GM19467 (cell line): ENCODE results near the gene MAP2.

ENCODE experiments used
- ATAC-seq: cut with Tn5 transposase; IDR thresholded peaks from one replicate; pipeline ENCODE4 v1.9.1; 2021; ENCODE audit warnings: mild to moderate bottlenecking, moderate library complexity; ENCODE audit not compliant: unreplicated experiment

Gene MAP2

DNA sequence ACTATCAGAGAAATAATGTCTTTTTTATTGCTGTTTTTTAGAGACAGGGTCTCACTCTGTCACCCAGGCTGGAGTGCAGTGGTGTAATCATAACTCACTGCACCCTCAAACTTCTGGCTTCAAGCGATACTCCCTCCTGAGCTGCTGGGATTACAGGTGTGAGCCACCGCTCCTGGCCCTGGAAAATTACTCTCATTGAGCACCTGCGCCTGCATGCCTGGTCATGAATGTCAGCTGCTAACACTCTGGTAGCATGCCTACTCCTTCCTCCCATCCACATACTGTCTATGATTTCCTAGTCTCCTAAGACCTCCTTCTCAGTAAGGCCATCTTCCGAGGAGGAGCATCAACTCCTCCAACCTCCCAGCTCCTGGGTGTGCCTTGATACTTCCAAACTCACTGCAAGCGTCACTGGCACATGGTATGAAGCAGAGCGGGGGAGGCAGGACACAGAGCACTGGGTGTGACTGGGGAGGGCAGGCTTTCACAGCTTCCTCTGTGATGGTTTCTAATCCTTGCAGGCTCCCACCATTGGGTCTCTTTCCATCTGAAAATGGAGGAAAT is 1.6 kb upstream of the MAP2 start:
- no peak for ATAC-seq

DNA sequence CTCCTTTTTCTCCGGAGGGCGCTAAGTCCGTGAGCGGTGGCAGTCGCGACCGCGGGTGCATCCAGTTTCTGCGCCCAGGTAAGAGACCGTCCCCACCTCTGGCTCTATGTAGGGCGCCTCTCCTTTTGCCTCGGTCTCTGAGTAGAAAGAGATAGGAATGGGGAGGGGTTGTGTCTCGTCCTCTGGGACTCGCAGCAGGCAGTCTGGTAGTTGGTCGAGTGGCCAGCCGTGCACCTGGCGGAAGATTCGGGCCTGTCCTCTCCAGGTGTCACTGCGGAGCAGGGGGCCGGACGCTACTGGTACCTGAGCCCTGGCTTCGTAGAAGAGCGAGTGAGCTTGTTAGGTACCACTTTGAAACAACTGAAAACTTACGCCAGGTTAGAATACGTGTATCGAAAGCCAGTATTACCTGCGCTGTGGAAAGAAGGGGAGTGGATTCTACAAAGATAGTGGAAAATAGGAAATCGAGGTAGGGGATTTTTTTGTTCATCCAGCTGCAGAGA is 403 bp downstream of the MAP2 start:
- ATAC-seq = no peak

DNA sequence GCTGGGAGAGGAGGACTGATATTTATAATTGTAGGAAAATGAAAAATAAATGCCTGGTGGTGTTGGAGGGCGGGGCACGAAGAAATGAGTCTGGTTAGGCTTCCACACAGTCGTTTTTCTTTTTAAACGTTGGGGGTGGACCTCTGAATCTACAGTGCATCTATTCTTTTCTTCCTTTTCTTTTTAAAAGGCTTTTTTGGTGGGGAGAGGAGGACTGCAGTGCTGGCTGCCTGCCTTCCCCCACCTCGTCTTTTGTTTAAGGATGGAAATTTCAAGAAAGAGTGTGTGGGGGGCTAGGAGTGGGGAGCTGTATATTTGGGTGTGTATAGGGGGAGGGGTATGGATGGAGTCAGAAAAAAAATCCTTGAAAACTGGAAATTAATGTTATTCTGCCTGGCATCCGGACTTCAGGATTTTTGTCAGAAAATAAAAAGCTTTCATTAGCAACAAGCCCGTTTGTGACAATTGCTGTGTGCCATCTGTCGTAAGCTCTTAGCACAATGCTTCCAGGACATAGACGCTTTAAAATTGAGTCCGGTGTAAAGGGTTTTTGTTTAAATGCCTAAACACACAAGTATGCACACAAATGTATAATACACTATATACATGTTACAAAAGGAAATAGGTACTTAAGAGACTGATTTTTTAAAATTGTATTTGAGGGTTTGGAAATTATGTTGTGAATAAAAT is 1.1 kb downstream of the MAP2 start:
- ATAC-seq = no peak

DNA sequence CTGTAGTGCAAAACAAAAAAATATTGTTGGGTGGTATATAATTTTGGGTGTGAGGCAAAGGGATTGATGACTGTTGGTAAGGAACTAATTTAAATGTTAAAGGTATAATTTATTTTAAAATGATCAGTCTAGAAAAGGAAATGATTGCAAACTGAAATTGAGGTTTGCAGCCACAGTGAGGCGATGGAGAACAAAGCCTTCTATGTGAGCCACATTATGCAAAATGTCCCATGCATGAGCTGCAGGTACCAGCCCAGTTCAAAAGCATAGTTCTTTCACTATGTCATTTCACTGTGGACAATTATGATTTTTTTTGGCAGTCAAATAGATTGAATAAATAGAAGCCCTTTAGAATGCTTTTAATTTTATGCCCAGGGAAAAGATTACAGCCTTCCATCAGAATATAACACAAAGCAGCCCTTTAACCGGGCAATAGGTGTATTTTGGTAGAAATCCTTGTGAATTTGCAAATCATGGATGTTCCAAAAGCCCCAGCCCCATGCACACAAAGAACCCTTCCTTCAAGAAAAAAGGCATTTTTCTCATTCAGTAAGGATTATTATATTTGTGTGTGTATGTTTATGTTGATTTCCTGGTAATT is 1.7 kb downstream of the MAP2 start:
- no peak for ATAC-seq

DNA sequence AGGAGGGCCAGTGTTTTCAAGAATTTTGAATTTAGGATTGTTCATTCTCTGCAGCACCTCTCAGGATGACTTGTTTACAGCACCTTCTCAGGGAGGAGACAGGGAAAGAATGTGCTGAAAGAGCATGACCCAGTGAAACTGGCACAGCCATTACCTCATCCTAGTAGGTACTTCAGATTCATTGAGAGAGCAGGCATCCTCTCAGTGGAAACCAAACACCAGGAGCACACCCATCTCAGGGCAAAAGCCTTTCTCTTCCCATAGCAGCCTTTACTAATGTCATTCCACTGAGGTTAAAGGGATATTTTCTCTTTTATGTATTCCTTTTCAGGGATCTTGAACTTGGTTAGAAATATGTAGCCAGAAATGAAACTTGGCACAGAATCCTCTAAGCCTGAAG is 2.6 kb downstream of the MAP2 start:
- ATAC-seq = no peak

DNA sequence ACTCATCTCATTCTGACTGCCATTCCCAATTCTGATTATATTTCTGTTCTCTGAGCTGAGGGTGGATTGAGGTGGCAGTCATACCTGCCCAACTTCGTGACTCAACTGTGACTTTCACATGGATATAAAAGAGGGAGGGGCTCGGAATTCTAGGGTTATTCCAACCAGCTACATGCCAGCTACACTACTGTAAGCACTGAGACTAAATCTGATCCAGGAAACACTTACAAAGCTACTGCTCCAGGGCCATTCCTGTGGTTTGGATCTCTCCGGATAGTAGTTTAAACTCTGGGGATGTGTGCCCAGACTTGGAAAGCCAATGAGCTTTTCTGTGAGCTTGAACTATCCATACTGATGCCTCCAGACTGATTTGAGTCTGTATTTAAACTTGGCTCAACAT is 7.9 kb downstream of the MAP2 start:
- no peak for ATAC-seq

DNA sequence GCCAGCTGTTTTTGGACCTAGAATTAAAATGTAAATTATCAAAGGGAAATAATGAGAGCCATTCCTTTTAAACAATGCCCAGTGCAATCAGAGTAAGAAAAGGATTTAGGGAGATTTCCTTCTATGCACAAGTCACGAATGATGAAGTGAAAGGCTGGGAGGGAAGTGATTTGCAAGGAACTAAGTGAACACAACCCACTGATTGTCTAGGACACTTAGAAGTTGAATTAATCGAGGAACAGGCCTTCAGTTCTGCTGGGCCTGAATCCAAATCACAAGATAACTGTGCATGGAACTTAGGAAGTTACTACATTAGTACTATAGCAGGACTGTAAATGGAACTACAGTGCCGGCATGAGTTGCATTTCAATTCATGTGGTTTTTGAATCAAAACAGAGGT is 17.7 kb downstream of the MAP2 start:
- no peak for ATAC-seq

DNA sequence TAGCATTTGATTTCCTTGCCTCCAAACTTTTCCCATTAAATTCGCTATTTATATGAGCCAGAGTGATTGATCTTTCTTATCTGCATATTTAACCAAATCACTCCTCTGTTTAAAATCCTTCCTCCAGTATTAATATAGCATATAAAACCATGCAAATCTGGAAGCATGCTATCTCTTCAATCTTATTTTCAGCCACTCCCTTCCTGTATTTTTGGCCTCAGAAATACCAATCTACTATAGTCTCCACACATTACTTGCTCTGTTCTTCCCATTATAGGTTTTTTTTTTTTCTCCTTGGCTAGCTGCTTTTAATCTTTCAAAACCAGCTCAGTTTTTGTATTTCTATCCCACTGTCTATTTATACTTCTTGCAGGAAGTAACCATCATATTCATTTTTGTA is 19.1 kb downstream of the MAP2 start:
- no peak for ATAC-seq

DNA sequence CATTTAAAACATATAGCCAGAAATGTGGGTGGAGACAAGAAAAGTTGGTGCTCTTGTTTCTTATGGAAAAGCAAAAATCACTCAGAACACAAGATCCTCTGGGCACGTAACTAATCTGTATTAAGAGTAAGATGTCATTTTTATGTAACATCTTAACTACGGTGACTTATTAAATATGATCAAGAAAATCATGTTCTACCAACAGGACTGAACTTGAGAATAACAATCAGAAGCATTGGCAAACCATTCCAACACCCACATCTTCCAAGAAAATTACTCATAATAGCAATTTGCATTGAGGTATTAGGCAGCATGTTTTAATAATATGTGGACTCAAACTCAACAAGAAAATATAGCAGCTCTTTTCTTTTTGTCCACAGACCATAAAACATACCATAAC is 21.6 kb downstream of the MAP2 start:
- ATAC-seq = no peak

DNA sequence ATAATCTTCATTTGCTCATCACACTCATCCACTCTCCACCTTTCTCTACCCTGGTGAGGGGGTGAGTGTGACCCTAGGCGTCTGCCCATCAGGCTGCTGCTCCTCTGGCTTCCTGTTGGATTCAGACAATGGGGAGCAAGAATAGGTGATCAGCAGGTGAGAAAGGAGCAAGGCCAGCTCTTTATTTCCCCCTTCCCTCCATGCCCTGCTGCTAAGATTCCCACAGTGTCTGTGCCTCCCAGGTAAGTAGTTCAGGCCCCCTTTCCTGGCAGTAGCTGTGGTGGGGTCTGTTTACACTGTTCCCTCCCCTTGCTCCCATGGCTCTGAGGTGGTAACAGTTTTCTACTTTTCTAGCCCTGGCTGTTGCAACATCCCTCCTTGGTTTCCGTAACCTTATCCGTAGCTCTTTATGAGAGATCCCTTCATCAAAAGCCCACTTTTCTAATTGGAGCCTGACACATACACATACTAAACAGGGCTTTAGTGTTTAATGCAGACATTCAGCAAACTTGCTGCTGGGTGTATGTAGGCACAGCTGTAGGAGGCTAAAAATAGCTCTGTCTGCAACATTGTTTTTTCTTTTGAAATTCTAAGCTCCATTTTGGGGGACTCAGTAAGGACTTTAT is 27.5 kb downstream of the MAP2 start:
- no peak for ATAC-seq

DNA sequence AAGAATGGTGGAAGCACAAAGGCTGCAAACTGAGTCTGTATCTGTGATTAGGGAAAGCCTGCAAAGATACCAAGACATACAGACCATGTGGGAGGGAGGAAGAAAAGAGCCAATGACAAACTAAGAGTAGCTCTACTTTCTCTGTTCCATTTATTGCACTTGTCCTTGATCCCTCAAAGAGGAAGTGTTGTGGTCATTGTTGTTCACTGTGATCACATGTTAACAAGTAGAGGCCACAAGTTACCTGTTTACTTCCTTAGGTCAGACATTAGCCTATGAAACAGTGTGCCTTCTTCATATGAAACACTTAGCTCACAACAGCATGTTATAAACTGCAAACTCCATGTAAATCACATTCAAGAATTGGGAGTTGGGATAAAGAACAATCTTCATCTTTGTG is 32.6 kb downstream of the MAP2 start:
- peak; percentile 45 for ATAC-seq

DNA sequence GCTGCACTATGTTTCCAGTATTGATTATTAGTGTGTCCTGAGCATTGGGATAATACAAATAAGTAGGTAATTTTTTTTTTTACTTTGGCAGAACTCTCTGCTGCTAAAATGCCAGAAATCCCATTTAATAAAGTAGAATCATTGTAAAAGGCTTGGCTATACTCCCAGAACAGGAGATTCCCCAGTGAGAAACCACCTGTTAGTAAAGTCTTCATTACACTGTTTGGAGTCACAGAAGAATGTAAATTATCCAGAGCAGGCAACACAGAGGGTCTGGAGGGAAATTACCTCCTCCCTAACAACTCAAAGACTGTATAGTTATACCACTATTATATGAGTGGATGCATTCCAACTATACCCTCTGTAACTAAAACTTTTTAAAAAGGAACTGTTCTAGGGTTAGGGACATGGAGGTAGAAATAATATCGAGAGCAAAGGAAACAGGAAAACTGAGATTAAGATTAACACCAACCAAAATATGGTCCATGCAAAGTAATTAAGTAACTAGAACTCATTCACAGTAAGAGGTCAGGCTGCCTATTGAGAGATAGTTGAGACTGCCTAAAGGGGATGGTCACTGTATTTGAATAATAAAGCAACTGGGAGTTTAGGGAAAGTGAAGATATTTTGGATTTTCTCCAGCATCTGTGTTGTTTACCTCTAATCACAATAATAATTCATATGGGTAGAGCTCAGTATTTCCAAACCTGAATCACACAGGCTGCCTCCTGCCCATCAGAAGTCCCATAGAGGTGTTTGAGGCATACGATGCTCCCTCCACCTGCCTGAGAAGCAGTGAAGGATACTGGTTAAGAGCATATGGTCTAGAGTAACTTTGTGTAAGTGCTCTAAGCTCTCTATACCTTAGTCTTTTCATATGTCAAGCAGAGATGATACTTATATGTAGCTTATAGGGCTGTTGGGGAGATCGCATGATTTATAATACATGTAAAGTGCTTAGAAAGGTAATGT is 34.4 kb downstream of the MAP2 start:
- no peak for ATAC-seq

DNA sequence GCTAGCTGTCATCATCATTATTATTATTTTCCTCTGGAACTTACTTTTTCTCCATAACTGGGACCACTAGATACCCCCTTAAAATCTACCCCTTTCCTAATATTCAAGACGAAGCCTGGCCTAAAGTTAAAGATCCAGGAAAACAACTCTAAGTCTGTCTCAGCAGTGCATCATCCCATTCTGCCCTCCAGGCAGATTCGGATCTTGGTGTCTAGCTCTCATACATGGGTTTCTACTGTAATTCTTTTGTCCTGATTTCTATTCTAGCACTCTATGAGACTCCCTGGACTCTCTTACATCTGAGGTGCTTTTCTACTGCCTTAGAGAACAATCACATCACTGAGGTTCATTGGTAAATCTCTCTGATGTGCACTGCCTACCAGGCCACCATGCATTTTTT is 35.5 kb downstream of the MAP2 start:
- ATAC-seq = no peak

DNA sequence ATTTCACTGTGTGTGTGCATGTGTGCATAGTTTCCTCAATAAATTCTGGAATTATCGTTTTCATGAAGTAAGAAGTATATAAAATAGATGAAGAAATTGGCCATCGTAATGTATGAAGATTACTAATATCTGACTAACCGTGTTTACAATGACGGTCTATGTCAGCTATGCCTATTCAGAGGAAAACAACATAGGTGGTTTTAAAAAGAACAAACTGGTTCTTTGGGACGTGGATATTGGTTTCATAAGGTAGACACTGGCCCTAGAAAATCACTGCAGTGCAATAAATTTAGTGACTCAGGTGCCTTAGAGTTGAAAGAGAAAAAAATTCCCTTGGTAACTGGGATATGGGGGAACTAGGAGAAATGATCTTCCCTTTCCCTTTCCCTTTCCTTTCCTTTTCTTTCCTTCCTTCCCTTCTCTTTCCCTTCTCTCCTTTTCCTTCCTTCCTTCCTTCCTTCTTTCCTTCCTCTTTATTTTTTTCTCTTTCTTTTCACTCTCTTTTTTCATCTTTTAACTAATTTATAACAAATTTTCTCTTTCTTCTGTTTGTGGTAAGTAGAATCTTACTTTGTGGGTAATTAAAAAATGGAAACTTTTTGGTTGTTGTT is 36.4 kb downstream of the MAP2 start:
- ATAC-seq = no peak

DNA sequence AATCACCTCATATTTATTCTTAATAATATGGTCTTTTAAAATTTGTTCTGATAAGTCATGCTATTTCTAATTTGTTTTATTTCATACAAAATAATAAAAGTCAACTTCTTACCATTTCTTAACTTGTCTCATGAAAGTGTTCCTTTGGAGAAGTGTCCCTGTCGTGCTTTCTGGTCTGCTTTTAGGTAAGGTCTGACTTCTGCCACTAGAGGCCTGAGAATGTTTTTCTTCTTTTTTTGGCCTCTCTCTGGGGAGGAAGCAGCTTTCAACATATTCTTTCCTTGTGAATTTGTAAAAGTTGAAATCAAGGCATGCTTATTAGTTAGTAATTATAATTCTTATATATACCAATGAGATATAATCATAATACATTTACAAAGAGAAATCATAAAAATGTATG is 39.4 kb downstream of the MAP2 start:
- ATAC-seq = no peak

DNA sequence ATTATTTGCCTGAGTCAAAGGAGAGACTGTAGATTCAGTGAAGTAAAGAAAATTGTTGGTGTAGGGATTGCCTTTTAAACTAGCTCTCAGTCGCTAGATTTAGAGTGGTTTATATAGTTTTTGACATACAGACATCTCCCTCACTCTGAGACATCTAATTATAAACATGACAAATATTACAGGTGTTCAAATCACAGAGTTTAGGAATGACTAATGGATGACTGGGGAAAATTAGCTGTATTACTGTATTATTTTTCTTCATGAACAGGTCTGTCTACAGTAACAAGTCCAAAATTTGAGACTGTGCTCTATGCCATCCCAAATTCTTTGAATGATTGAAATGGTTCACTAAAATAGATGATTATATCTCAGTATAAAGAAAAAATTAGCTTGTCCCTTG is 40.0 kb downstream of the MAP2 start:
- no peak for ATAC-seq

DNA sequence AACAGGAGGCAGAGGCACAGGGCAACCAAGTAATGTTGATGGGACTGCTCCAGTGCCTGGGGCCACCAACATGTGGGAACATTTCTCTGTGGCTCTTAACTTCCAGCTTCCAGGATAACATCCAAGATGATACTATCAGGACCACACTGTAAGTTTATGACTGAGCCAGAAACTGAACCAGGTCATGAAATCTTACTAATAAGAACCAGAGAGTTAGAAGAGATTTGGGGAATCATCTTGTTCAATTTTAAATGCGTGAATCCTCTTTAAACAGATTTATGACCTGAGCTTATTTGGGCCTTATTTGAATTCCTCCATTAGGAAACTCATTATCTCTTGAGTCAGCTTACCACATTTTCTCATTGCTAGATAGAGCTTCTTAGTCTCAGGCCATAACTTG is 45.0 kb downstream of the MAP2 start:
- no peak for ATAC-seq

DNA sequence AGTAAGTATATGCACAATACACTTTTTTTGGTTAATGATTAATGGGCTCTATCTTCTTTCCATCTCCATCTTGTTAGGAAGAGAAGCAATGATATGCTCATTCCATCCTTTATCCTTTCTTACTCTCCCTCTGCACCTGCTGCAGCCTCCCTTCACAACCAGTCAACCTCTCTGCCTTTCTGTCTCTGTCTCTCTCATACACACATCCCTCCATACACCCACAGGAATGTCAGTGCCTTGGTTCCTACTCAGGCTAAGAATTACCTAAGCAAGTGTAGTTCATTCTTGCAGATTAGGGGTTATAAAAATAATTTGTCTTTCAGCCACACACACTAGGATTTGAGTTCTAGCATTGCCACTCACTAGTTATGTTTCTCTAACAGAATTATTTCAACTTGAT is 45.6 kb downstream of the MAP2 start:
- no peak for ATAC-seq

DNA sequence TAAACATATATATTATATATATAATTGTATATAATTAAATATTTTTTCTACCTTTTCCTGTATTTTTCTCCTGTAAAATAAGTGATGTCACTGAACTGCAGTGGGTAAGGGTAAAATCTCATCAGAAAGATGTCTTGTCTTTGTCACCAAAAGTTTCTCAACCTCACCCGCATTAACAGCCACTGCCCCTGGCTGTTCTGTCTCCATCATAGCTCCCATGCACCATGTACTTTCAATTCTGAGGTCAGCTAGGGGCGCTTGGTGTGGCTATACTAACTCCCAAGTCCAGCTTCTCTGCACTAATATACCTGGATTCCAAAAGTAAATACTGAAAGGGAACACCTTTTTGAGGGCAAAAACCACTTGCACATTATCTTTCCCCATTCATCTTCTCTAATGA is 46.6 kb downstream of the MAP2 start:
- no peak for ATAC-seq

DNA sequence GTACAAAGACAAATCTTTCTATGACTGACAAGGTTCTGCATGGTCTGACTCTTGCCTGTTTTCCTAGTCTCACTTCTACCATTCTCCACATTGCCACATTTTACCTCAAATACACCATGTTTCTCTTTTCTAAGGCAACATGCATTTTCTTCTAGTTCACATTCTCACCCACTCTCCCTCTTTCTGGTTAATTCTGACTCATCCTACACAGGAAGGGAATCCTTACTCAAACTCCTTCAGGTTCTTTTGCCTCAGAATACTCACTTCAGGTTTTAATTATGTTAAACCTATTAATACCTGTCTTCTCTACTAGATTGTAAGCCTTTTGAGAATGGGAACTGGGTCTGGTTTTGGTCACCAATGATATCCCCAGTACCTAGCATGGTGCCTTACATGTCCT is 47.2 kb downstream of the MAP2 start:
- ATAC-seq = no peak
